KBM-7 (cell line): ENCODE measurements around the gene SYT15.
"Not testable (repeated sequence)": the region's sequence is repeated elsewhere in the genome, so short reads cannot be mapped to it uniquely, and the experiment has no call there.

Source experiments
- DNase-seq: peaks from one replicate; pipeline ENCODE4 v3.0.0-alpha.2; 2015
- in situ Hi-C: fragments of 300-500 bp; cut with MboI; formaldehyde crosslinking; loops from 2 replicates; pipeline ENCODE4 v1.14.3; 2020; ENCODE audit warnings: low sequenced_read_pairs, low pct_unique_long_range_greater_than_20kb, mixed read lengths

Gene SYT15

GRCh38 chr10:46578474-46579178, at the start of gene SYT15:
Gene SYT15 (plus strand): TSS chr10:46579128. CDS start chr10:46579169, 41 bp downstream.
- in situ Hi-C loops, DNase-seq: not testable (repeated sequence)

GRCh38 chr10:46529742-46530141, 49.2 kb upstream of the SYT15 start:
- in situ Hi-C loops, DNase-seq: not testable (repeated sequence)

GRCh38 chr10:46530249-46531186, 48.4 kb upstream of the SYT15 start:
- DNase-seq = no peak
- in situ Hi-C loops = no loop called here

- in situ Hi-C loops, DNase-seq: not testable (repeated sequence)
Observed at GRCh38 chr10:46532256-46532655, 46.7 kb upstream of the SYT15 start.

- in situ Hi-C loops = no loop called here
- DNase-seq = no peak
Observed at GRCh38 chr10:46534828-46535524, 44.0 kb upstream of the SYT15 start.

GRCh38 chr10:46536171-46536570, 42.8 kb upstream of the SYT15 start:
- no peak for DNase-seq
- in situ Hi-C loops = no loop called here

GRCh38 chr10:46536781-46537180, 42.1 kb upstream of the SYT15 start:
- no peak for DNase-seq
- in situ Hi-C loops = no loop called here

- no peak for DNase-seq
- in situ Hi-C loops = no loop called here
Observed at GRCh38 chr10:46537309-46537708, 41.6 kb upstream of the SYT15 start.

- DNase-seq = no peak
- in situ Hi-C loops = no loop called here
Observed at GRCh38 chr10:46538155-46538554, 40.8 kb upstream of the SYT15 start.

GRCh38 chr10:46538717-46539426, 40.1 kb upstream of the SYT15 start:
- in situ Hi-C loops = no loop called here
- DNase-seq = no peak

- DNase-seq = no peak
- in situ Hi-C loops = no loop called here
Observed at GRCh38 chr10:46539596-46540411, 39.1 kb upstream of the SYT15 start.

GRCh38 chr10:46540412-46541016, 38.4 kb upstream of the SYT15 start:
- no peak for DNase-seq
- in situ Hi-C loops = no loop called here

- in situ Hi-C loops = no loop called here
- DNase-seq = no peak
Observed at GRCh38 chr10:46541017-46541661, 37.8 kb upstream of the SYT15 start.

GRCh38 chr10:46541735-46542566, 37.0 kb upstream of the SYT15 start:
- no peak for DNase-seq
- in situ Hi-C loops = no loop called here

GRCh38 chr10:46542567-46543465, 36.1 kb upstream of the SYT15 start:
- DNase-seq = no peak
- in situ Hi-C loops = no loop called here
